Measurements from ENCODE around the gene IFRD2.
"Not testable (repeated sequence)": the region's sequence is repeated elsewhere in the genome, so short reads cannot be mapped to it uniquely, and the experiment has no call there.

The IFRD2 gene

DNA sequence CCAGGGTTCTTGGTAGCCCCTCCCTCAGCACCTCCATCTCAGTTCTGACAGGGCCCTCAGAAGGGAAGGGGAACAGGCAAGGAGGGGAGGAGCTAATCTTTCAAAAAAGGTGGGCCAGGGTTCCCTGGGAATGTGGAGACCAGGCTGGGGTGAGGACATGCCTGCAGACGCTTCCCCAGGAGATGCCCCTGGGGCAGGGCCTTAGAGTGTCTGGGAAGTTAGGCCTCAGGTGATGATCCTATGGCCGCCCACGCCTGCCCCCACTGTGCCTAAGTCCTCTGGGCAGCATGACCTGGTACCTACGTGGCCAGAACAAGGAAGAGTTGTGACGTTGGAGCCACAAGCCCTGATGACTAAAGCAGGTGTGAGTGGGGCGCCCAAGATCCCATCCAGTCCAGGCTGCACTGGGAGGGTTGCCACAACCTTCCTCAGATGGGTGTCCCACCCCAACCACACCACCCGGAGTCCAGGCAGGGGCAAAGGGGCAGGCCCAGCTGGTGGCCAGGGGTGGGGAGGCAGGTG is 27.2 kb downstream of the IFRD2 start:
- no peak for DNase-seq

DNA sequence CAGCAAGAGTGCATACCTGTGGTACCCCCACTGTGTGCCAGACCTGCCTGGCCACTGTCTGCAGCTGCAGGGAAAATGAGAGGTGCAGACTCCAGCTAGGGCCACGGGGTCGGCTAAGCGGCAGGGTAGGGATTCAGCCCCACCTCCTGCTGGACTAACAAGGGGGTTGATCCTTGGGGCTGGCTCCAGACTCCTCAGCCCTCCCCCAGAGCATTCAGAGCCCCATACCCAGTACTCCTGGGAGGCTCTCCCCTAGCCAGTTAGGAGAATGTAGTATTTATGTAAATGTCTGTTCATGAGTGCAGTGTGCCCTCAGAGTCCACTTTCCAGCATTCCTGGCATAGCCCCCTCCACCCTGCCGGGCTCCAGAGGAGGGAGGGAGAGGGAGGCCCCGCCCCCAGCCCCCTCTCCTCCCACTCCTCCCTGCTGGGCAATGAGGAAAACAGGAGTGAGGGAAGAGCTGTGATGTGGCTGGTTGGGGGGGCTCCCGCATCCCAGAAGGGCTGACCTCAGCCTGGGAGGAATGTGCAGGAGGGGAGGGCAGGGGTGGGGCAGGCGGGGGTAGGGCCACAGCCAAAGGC is 27.8 kb downstream of the IFRD2 start:
- no peak for DNase-seq

DNA sequence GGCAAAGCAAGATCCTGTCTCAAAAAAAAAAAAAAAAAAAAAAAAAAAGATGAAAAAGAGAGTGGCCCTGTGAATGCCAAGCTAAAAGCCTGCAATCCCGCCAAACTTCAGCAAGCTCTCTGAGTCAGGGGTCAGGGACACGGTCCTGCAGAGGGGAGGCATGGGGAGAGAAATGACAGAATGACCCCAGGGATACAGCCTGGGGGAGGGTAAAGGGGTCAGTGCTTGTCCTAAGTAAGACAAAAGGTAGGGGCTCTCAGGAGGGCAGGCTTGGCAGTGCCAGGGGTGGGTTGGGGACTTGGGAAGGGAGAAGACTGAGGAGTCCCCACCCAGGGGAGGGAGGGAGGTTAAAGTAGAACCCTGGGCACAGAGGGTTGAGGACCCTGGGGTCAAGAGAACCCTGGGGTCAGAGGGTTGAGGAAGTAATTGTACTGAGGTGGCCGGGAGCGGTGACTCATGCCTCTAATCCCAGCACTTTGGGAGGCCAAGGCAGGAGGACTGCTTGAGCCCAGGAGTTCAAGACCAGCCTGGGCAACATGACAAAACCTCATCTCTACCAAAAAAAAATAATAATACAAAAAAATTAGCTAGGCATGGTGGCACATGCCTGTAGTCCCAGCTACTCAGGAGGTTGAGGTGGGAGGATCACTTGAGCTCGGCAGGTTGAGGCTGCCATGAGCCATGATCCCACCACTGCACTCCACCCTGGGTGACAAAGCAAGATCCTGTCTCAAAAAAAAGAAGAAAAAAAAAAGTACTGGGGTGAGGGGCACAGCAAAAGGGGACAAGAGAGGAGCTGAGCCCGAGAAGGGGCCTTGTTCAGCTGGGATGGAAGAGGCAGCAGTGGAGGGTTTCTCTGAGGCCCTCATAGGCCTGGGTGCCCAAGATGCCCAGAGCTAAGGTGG is 28.5 kb downstream of the IFRD2 start:
- DNase-seq, result no peak

DNA sequence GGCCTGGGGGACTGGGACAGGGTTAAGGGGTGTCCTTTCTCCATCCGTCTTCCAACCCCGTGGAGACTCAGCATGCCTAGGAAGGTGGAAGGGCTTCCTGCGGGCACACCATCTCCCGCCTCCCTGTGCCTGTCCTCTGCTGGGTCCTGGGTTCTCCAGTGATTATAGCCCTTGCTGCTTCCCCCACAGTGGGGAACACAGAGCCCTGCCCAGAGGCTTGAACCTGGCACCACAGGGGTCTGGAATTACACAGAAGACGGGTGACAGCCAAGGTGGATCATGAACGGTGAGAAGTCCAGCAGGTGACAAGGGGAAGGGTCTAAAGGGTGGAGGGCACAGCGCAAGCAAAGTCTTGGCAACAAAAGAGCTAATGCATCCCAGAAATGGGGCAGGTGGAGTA is 29.5 kb downstream of the IFRD2 start:
- no peak for DNase-seq

DNA sequence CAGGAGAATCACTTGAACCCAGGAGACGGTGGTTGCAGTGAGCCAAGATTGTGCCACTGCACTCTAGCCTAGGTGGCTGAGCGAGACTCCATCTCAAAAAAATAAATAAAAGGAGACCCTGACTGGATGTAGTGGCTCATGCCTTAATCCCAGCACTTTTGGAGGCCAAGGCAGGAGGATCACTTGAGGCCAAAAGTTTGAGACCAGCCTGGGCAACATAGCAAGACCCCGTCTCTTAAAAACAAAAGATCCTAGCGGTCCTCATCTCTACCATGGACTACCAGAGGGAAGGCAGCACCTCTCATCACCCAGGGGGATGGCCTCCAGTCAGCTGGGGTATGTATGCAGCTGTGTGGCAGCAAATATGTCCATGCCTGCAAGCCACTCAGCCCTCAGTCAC is 30.0 kb downstream of the IFRD2 start:
- not testable (repeated sequence) for DNase-seq

DNA sequence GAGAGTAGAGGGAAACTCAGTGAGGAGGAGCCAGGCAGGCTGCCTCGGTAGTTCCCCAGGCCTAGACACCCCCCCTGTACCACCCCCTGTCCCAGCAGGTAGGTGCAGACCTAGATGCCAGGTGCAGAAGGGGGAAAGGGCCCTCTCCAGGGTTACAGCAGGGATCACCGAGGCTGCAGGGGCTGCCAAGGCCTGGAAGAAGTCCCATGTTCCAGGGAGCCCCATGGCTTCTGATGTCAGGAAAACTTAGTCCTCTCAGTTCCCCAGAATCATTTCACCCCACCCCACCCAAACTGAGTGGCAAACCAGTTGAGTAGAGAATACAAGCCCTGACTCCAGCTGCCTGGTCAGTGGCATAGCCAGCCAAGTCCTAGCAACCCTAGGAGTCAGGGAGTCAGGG is 30.7 kb downstream of the IFRD2 start:
- DNase-seq, result no peak

DNA sequence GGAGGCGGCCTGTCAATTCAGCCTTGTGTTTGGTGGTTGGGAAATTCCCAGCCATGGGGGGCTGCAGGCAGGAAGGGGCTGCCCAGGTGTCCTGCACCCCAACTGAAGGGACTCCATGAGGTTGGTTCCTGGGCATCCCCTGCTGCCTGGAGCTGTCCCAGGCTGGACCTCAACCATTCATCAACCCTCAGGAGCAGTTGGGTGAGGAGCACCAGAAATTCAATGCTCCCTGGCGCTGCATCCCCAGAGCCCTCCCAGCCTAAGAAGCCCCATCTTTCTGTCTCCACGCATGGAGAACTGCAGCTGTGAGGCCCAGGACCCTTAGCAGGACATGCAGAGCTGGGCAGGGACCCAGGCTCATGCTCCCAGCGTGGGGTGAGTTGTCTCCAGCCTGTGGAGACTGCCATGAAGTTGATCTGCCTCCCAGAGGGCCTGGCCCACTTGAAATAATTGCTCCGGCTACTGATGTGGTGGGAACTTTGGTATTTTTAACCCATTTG is 31.2 kb downstream of the IFRD2 start:
- DNase-seq, result no peak

DNA sequence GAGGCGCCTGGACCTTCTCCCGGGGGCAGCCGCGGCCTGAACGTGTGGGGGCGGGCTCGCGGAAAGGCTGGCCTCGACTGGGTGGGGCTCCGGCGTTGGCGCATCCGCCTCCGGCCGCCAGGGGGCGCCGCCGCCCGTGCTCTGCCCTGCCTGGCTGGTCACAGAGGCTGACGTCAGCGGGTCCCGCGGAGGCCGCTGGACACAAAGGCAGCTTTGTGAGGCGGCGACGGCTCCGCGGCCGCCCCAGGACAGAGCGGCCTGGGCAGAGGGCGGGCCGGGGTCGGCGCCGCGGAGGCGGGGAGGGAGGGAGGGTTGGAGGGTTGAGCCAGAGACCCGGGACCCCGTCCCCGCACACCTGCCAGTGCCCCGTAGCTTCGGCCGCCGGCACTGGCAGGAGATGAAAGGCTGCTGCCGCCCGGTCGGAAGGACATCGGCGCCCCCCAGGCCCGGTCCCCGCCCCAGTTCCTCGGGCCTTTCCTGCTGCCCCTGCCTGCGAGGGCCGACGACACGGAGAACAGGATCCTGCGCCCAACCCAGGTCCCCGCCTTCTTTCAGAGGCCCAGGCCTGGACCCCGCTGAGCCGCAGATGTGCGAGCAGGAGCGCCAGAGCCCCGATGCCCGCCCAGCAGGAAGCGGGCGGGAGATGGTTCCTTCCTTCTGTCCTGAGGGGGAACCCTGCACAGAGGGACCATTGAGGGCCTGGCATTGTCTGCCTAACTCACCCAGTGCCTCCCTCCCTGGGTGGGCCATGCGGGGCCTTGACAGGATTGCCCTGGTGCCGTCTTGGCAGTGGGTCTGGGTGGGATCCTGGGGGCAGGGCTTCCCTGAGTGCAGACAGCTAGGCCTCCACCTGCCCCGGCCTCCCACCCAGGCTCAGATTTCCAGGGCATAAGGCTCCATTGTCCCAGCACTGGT is 31.9 kb downstream of the IFRD2 start:
- peak; percentile 86 for DNase-seq

DNA sequence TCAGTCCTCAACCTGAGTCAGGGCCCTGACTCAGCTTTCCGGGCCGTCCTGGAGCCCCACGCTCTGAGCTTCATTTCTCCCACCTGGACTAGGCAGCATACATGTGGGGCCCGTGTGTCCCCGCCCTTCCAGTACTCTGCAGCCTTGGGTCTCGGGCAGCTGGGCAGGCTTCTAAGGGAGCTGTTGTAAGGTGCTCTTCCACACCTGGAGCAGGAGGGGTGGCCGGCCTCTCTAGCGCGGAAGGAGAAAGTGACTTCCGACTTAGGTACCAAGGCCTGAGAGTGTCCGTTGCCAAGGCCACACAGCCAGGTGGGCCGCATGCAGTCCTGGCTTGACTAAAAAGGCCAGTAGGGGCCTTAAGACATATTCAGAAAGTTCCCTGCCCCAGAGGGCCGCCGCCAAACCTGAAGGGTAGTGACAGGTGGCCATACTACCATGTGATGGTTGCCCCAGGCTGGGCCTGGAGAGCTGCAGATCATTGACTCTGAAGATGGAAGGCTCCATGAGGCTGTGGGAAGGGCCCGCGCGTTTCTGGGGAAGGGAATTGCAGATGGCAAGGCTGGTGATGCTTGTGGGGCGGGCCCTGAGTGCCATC is 32.7 kb downstream of the IFRD2 start:
- DNase-seq, result no peak

DNA sequence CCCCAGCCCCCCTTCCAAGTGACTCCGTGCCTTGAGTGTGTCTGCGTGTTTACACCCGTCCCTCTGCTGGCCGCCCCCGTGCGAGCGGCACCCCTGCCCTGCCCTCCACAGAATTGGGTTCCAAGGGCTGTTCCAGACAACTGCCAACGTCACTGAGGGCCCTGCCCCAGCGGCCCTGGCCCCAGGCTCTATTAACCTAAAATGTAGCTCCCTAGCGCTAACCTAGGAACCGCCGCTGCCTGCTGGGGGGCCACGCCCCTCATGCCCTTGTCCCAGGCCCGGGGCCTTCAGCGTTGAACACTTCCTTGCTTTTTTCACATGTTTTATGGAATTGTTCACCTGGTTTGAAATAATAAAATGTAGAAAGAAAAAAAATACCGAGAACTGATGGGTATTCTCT is 33.2 kb downstream of the IFRD2 start:
- DNase-seq, result no peak

DNA sequence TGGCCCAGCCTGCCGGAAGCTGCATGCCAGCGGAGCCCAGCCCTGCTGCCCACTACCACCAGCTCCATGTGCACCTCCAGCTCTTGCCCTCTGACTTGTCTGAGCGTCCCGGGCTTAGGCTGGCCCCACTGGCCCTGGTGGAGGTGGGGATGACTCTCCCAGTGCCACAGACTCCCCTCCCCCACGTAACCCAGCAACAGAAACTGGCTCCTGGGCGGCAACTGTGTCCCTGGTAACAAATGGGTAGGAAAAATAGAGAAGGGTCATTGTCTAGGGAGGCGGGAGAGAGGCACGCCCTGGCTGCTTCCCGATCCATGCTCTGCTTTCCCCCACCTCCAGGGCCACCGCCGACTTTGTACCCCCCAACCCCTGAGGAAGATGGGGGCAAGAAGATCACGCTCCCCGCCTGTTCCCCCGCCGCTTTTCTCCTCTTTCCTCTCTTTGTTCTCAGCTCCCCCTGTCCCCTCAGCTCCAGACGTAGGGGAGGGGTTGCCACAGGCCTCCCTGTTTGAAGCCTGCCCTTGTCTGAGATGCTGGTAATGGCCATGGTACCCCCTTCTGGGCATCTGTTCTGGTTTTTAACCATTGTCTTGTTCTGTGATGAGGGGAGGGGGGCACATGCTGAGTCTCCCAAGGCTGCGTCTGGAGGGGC is 34.1 kb downstream of the IFRD2 start:
- no peak for DNase-seq

DNA sequence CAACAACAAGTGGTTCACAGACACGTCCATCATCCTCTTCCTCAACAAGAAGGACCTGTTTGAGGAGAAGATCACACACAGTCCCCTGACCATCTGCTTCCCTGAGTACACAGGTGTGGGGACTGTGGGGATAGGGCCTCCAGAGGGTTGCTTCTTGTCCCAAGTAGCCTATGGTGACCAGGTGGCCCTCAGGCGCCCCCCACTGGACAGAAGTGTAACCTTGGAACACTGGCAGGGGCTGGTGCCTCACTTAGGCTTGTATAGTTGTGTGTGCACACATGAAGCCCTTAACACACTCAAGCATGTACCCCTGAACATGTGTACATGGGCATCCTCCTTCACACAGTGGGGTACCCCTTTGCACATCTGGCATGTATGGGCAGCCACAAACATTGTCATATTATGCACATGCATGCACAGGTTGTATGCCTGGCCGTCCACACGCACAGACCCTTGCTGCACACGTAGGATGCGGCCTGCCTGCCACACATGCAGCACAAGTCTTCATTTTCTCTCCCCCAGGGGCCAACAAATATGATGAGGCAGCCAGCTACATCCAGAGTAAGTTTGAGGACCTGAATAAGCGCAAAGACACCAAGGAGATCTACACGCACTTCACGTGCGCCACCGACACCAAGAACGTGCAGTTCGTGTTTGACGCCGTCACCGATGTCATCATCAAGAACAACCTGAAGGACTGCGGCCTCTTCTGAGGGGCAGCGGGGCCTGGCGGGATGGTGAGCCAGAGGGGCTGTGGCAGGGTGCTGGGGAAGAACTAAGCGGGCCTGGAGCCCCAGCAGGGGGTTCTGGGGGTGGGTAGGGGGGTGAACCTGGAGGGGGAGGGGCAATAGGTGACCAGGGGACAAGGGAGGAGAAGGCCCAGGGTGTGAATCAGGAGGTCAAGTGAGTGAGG is 35.0 kb downstream of the IFRD2 start:
- DNase-seq, result peak; percentile 40

DNA sequence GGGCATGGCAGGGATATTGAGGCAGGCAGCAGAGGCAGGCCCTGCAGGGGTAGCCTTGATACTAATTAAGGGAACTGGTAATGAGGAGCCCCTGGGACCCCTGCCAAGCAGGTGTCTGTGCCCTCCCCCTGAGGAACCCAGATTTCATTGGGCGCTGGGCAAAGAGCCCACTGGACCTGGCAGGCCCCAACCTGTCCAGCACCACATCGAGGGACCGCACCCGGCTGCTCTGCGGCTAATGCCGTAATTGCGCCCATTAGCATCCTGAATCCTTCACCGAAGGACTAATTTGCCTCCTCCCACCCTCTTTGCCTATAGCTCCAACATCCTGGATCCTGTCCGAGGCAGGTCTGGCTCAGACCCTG is 37.0 kb downstream of the IFRD2 start:
- DNase-seq, result no peak

DNA sequence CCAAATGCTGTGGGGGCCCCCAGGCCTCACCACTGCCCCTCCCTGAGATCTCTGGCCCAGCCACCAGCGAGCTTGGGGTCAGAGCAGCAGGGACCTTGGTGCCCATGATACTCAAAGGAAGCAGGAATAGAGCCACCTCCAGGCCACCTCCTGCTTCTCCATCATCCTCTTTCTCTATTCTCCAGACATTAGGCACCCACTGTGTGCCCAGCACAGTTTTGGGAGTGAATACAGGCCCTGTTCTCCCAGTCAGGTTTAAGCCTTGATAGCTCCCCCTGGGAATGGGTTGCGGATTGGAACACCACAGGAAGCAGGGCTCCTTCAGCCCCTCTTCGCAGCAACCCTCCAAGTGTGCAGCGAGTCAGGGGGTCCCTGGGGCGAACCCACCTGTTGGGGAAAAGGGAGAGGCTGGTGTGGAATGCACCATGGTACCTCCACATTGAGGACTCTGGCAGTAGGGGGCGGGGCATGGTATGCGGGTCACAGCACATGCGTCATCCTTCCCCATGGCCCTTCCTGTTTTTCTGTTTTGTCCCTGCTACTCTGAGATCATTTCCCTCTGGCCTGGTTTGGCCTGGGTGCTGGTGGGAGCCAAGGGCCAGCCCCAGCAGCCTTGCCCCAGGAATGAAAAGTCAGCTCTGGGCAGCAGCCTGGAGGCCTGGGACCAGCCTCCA is 37.5 kb downstream of the IFRD2 start:
- no peak for DNase-seq

DNA sequence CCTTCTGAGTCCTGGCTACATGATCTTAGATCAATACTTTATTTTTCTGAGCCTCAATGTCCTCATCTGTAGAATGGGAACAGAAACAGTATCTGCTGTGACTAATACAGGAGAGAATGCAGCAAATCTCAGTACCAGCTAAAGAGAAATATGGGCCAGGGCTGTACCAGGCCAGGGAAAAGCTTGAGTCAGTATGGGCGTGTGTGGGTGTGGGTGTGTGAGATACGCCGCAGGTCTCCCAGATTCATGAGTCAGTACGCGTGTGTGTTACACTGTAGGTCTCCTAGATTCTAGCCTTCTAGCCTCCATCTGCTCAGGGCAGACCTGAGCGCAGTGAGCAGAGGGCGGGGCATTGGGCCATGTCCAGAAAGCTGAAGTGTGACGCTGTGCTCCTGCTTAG is 41.0 kb downstream of the IFRD2 start:
- DNase-seq, result no peak

DNA sequence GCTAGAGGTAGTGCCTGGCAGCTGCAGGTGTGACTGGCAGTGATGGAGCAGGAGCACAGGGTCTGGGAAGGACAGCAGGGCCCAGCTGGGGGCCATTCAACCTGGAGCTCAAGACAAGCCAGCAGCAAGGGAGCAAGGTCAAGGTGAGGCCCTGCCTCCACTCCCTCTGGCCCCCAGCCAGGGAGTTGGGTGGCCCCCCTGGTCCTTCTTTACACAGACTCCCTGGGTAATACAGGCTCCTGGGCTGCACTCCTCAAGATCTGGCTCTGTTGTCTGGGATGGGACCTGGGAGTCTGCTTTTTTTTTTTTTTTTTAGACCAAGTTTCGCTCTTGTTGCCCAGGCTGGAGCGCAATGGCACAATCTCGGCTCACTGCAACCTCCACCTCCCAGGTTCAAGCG is 41.7 kb downstream of the IFRD2 start:
- no peak for DNase-seq

DNA sequence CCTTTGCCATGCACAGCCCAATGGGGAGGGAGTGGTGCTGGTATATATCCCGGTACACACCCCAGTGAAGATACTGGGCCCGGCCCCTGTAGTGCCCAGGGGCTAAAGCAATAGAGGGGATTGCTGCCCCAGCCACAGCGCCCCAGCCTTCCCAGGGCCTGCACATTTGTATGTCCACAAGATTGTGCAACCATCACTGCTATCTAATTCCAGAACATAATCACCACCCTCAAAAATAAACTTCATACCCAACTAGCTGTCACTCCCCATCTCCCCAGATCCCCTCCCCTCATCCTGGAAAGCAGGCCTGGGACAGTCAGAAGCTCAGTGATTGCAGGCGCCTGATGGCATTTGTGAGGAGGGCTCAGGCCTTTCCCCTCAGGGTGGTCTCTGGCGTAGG is 42.8 kb downstream of the IFRD2 start:
- no peak for DNase-seq

DNA sequence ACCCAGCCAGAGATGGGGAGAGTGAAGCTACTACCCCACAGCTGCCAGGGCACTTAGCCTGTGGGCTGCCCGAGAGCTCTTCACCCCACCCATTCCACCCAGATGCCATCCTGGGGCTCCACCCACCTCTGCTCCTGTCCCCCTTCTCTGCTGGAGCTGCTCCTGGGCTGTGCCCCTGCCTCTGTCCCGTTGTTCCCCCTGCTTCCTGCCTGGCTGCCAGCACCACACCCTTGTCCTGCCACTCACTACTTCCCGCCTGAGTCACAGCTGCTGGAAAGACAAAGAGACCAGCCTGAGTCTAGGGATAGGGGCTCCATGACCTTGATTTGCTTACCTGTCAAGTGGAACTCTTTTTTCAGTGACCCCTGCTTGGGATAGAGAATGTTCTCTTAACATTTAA is 43.8 kb downstream of the IFRD2 start:
- no peak for DNase-seq

DNA sequence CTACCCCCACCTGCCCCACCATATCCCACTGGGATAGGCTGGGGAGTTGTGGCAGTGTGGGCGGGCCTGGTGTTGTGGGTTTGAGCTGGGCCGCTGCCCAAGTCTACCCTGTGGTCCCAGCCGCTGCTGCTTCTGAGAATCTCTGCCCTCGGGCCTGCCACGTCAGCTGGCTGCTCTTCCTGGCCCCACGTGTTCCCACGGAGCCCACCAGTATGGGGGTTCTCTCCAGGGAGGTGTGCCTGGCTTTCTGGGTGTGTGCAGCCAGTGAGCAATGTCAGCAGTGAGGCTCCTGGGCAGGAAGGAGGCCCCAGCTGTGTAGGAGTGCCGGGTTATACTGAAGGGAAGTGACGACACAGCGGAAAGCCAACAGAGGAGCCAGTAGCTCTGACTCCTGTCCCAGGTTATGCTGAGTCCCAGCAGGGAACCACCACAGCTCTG is 45.7 kb downstream of the IFRD2 start:
- peak; percentile 87 for DNase-seq

DNA sequence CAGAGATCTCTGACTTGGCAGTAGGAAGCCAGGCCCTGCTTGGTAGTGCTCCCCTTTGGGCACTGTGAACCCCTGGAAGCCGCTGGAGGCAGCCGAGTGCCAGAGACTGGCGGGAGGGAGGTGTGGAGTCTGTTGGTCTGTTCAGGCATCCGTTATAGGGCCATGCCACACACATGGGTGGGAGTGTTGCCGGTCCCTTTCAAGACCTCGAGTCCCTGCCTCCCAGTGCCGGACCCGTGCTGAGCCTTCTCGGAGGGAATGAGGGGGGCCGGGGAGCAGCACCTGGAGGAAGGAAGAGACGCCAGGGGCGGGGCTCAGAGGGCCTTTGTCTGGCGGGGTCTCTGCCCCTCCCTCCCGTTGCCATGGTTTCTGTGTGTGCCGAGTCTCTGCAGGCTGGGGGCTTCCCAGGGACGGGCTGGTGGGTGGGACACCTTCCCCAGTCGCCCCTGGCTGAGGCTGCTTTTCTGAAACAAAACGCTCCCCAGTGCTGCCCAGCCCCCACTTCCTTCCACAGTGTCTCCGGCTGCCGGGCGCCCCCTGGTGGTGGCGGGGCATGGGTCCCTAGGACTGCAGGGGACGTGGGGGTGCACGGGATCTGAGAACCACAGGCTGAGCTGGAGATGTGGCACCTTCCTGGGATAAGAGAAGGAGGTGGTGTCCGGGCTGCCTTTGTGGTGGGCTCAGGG is 46.3 kb downstream of the IFRD2 start:
- peak; percentile 93 for DNase-seq
